KBM-7 (cell line): ENCODE results near the gene LETM1.
A peak's percentile ranks its signal among the peaks of the same experiment; 100 is the strongest.

Source experiments
- DNase-seq: peaks from one replicate; pipeline ENCODE4 v3.0.0-alpha.2; 2015
- in situ Hi-C: fragments of 300-500 bp; cut with MboI; formaldehyde crosslinking; loops from 2 replicates; pipeline ENCODE4 v1.14.3; 2020; ENCODE audit warnings: low sequenced_read_pairs, low pct_unique_long_range_greater_than_20kb, mixed read lengths

The LETM1 gene

GRCh38 chr4:1874201-1874600 lies 18.2 kb upstream of the LETM1 start:
- DNase-seq, result no peak
- in situ Hi-C loops, result no loop called here

GRCh38 chr4:1873776-1874175 lies 17.8 kb upstream of the LETM1 start:
- in situ Hi-C loops, result no loop called here
- no peak for DNase-seq

- DNase-seq, result no peak
- in situ Hi-C loops, result no loop called here
Measured at GRCh38 chr4:1873291-1873690, 17.3 kb upstream of the LETM1 start.

- DNase-seq, result peak; percentile 26
- in situ Hi-C loops, result no loop called here
Measured at GRCh38 chr4:1872870-1873269, 16.9 kb upstream of the LETM1 start.

GRCh38 chr4:1871471-1872021 lies 15.6 kb upstream of the LETM1 start:
- no peak for DNase-seq
- in situ Hi-C loops, result no loop called here

- in situ Hi-C loops, result no loop called here
- DNase-seq, result peak; percentile 82
Measured at GRCh38 chr4:1870578-1871443, 14.9 kb upstream of the LETM1 start, which contains the start of gene NSD2. NSD2 (plus strand) TSS chr4:1871393; CDS start chr4:1900655, 29,262 bp downstream.

- peak; percentile 88 for DNase-seq
- in situ Hi-C loops, result no loop called here
Measured at GRCh38 chr4:1870328-1870577, 14.3 kb upstream of the LETM1 start.

- in situ Hi-C loops, result no loop called here
- DNase-seq, result no peak
Measured at GRCh38 chr4:1869530-1870327, 13.8 kb upstream of the LETM1 start.

GRCh38 chr4:1868912-1869311 lies 13.0 kb upstream of the LETM1 start:
- in situ Hi-C loops, result no loop called here
- DNase-seq, result no peak

- in situ Hi-C loops, result no loop called here
- DNase-seq, result no peak
Measured at GRCh38 chr4:1868293-1868692, 12.3 kb upstream of the LETM1 start.

GRCh38 chr4:1866189-1866661 lies 10.3 kb upstream of the LETM1 start:
- DNase-seq, result no peak
- in situ Hi-C loops, result no loop called here

GRCh38 chr4:1864076-1865008 lies 8.4 kb upstream of the LETM1 start:
- DNase-seq, result no peak
- in situ Hi-C loops, result no loop called here

- in situ Hi-C loops, result no loop called here
Measured at GRCh38 chr4:1863297-1864033, 7.5 kb upstream of the LETM1 start.

GRCh38 chr4:1862961-1863296 lies 7.0 kb upstream of the LETM1 start:
- in situ Hi-C loops, result no loop called here

More at GRCh38 chr4:1863297-1864033, 7.5 kb upstream of the LETM1 start:
- no peak for DNase-seq

GRCh38 chr4:1862055-1862911 lies 6.3 kb upstream of the LETM1 start:
- in situ Hi-C loops, result no loop called here
- DNase-seq, result no peak

More at GRCh38 chr4:1862961-1863296, 7.0 kb upstream of the LETM1 start:
- DNase-seq, result no peak

GRCh38 chr4:1859389-1859753 lies 3.4 kb upstream of the LETM1 start:
- DNase-seq, result no peak
- in situ Hi-C loops, result no loop called here

- in situ Hi-C loops, result no loop called here
- no peak for DNase-seq
Measured at GRCh38 chr4:1857931-1858330, 2.0 kb upstream of the LETM1 start.
